HCT116 (cell line): ENCODE measurements around the gene B4GALT3. TPM values are rescaled to one million over a fixed set of nuclear protein-coding genes. Genes with fewer than 3 reads are reported as not detected.
A peak's percentile ranks its signal among the peaks of the same experiment; 100 is the strongest.

Experiments used
- ATAC-seq: fragments of 200-7000 bp; cut with Tn5 transposase; 2 replicates; pipeline ENCODE4 v1.9.1; 2020; ENCODE audit warnings: mild to moderate bottlenecking, moderate library complexity
- BruUV-seq: library from RNA; stranded (reverse); fragments of 400-500 nt; replicated peaks from 2 replicates; lab custom pipeline; 2021; lab: Mats Ljungman, UMichigan
- CTCF ChIA-PET: fragments of 300-600 bp; sonication (Branson Sonifier 250); formaldehyde crosslinking; loops from one replicate; lab custom pipeline; 2021; ENCODE audit warnings: antibody characterized with exemption; lab: Charles Lee
- POLR2A ChIA-PET: fragments of 300-600, 350-600 bp; sonication (Branson Sonifier 250); formaldehyde crosslinking; loops from one replicate; lab custom pipeline; 2021; ENCODE audit warnings: antibody characterized with exemption; lab: Charles Lee
- RAD21 ChIA-PET, 2 experiments: fragments of 300-600 bp; sonication (Branson Sonifier 250); formaldehyde crosslinking; loops; one replicate each; lab custom pipeline; 2023; ENCODE audit warnings: low total read pairs in 2 of 2; ENCODE audit not compliant: uncharacterized antibody in 2 of 2, unreplicated experiment in 2 of 2, low non-redundant PET in 1 of 2; lab: Charles Lee
- DNase-seq: peaks from one replicate; pipeline ENCODE4 v3.0.0-alpha.2; 2010; ENCODE audit warnings: low read depth, low spot score
- H2AFZ ChIP-seq: fragments of 200-600 bp; shearing (Covaris generic), sonication (generic); 2 replicates; pipeline ENCODE4 v1.6.1; 2017; ENCODE audit warnings: low read depth, mixed run types, mixed read lengths, antibody characterized with exemption, low read length; ENCODE audit not compliant: poor library complexity, severe bottlenecking
- H3K27ac ChIP-seq: 2 replicates; pipeline ENCODE4 v1.5.1; 2012; ENCODE audit warnings: low read depth, low read length
- H3K27me3 ChIP-seq: fragments of 200-600 bp; sonication (generic); 2 replicates; pipeline ENCODE4 v1.6.1; 2016; ENCODE audit warnings: mixed run types, low read length, mixed read lengths; ENCODE audit not compliant: insufficient read depth
- H3K36me3 ChIP-seq, 2 experiments: fragments of 200-500 bp in 1 of 2; fragments of 200-600 bp in 1 of 2; sonication (Bioruptor generic) in 1 of 2; sonication (generic) in 1 of 2; 2 replicates each; pipeline versions ENCODE4 v1.5.1 to v1.6.1; 2014 to 2016; ENCODE audit warnings: low read length in 2 of 2, inconsistent platforms in 1 of 2, mixed read lengths in 1 of 2, mixed run types in 1 of 2; ENCODE audit not compliant: insufficient read depth in 2 of 2, control insufficient read depth in 1 of 2
- H3K4me1 ChIP-seq, 2 experiments: fragments of 200-600 bp in 1 of 2; sonication (generic) in 1 of 2; 2 replicates each; pipeline versions ENCODE4 v1.5.1 to v1.6.1; 2012 to 2017; ENCODE audit warnings: low read length in 2 of 2, inconsistent platforms in 1 of 2, mild to moderate bottlenecking in 1 of 2, mixed read lengths in 1 of 2, mixed run types in 1 of 2, moderate library complexity in 1 of 2; ENCODE audit not compliant: insufficient read depth in 2 of 2, control insufficient read depth in 1 of 2
- H3K4me2 ChIP-seq: fragments of 200-600 bp; sonication (generic); 2 replicates; pipeline ENCODE4 v1.6.1; 2017; ENCODE audit warnings: mixed run types, low read length, mixed read lengths
- H3K4me3 ChIP-seq, 2 experiments: fragments of 200-600 bp in 1 of 2; sonication (generic) in 1 of 2; replicated peaks in 1 of 2; 2 replicates each; pipeline ENCODE4 v1.5.1; 2011 to 2016; ENCODE audit warnings: low read length in 2 of 2, control low read depth in 1 of 2, low read depth in 1 of 2, mild to moderate bottlenecking in 1 of 2, mixed read lengths in 1 of 2, mixed run types in 1 of 2
- H3K79me2 ChIP-seq: fragments of 200-600 bp; sonication (generic); 2 replicates; pipeline ENCODE4 v1.6.1; 2017; ENCODE audit warnings: mild to moderate bottlenecking, mixed run types, low read length, moderate library complexity, mixed read lengths; ENCODE audit not compliant: insufficient read depth
- H3K9ac ChIP-seq: fragments of 200-600 bp; sonication (generic); 2 replicates; pipeline ENCODE4 v1.6.1; 2016; ENCODE audit warnings: low read length, mixed read lengths
- H3K9me2 ChIP-seq: fragments of 200-600 bp; sonication (generic), shearing (Covaris generic); 2 replicates; pipeline ENCODE4 v1.6.1; 2017; ENCODE audit warnings: mixed run types, mild to moderate bottlenecking, moderate library complexity; ENCODE audit not compliant: insufficient read depth
- H3K9me3 ChIP-seq, 2 experiments: fragments of 200-500 bp in 1 of 2; fragments of 200-600 bp in 1 of 2; sonication (Bioruptor generic) in 1 of 2; sonication (generic) in 1 of 2; 2 replicates each; pipeline ENCODE4 v1.6.1; 2014 to 2017; ENCODE audit warnings: low read length in 2 of 2, mixed read lengths in 2 of 2, inconsistent platforms in 1 of 2, low read depth in 1 of 2, mild to moderate bottlenecking in 1 of 2, mixed run types in 1 of 2, moderate library complexity in 1 of 2; ENCODE audit not compliant: control insufficient read depth in 1 of 2, insufficient read depth in 1 of 2
- H4K20me1 ChIP-seq: fragments of 200-600 bp; sonication (generic), shearing (Covaris generic); 2 replicates; pipeline ENCODE4 v1.6.1; 2017; ENCODE audit warnings: mixed run types, mild to moderate bottlenecking, moderate library complexity; ENCODE audit not compliant: insufficient read depth
- CBX3 ChIP-seq: IDR thresholded peaks from 2 replicates; pipeline ENCODE4 v1.6.1; 2012; ENCODE audit warnings: low read depth
- CEBPB ChIP-seq: IDR thresholded peaks from 2 replicates; pipeline ENCODE4 v1.6.1; 2012; ENCODE audit warnings: low read depth
- ELF1 ChIP-seq: IDR thresholded peaks from 2 replicates; pipeline ENCODE4 v1.6.1; 2012; ENCODE audit warnings: low read depth, borderline replicate concordance
- POLR2AphosphoS5 ChIP-seq: IDR thresholded peaks from 2 replicates; pipeline ENCODE4 v1.6.1; 2011; ENCODE audit warnings: mild to moderate bottlenecking, low read depth, low read length, moderate library complexity
- RAD21 ChIP-seq: IDR thresholded peaks from 2 replicates; pipeline ENCODE4 v1.6.1; 2012; ENCODE audit warnings: low read depth, mild to moderate bottlenecking
- SIN3A ChIP-seq: IDR thresholded peaks from 2 replicates; pipeline ENCODE4 v1.6.1; 2012; ENCODE audit warnings: low read depth
- SRF ChIP-seq: IDR thresholded peaks from 2 replicates; pipeline ENCODE4 v1.6.1; 2012; ENCODE audit warnings: low read depth
- ZFX ChIP-seq: fragments of 450-650 bp; IDR thresholded peaks from 2 replicates; pipeline ENCODE4 v1.6.1; 2017
- intact Hi-C: fragments of 100-400 bp; cut with micrococcal nuclease; formaldehyde crosslinking; loops from 2 replicates; pipeline ENCODE4 v1.10.0; 2022
- total RNA-seq: library from RNA; stranded (reverse); gene quantifications from one replicate; pipeline ENCODE4 v1.2.1, GENCODE V29; 2021; ENCODE audit not compliant: unreplicated experiment
- TF ChIP-seq, protein P1 (sequence below), 3 experiments: fragments of 200-600 bp in 1 of 3; sonication (generic) in 1 of 3; IDR thresholded peaks in 2 of 3; conservative IDR thresholded peaks in 1 of 3; 2 replicates each; pipeline ENCODE4 v1.5.1; 2012 to 2017; ENCODE audit warnings: low read depth in 2 of 3, low read length in 2 of 3, antibody characterized with exemption in 1 of 3, borderline replicate concordance in 1 of 3, control low read depth in 1 of 3, mild to moderate bottlenecking in 1 of 3, mixed read lengths in 1 of 3, mixed run types in 1 of 3, moderate library complexity in 1 of 3; ENCODE audit not compliant: insufficient read depth in 1 of 3
- TF ChIP-seq, protein P2 (sequence below): IDR thresholded peaks from 2 replicates; pipeline ENCODE4 v1.6.1; 2012

B4GALT3 gene
- total RNA-seq, 1 experiment from 2014 or later: 53.7 TPM

DNA sequence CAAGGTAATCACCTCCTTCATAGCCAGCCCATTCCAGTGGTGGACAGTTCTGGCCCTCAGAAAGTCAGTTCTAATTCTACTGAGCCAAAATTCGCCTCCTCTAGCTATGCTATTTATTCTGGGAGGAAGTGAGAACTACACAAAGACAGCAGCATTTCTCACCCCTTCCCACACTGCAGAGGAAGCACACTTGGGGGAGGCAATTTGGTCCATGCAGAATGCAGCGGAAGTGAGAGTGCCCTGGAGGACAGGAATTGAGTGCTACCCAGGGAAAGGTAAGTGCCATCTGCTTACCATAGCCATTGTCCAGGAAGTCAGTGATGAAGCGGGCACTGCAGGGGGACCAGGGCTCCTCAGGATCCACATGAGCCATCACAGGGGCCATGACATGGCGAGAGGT is 17.9 kb upstream of the B4GALT3 start (continued):
- TF ChIP-seq CBX3 (no peak), SIN3A (no peak), CEBPB (no peak)

DNA sequence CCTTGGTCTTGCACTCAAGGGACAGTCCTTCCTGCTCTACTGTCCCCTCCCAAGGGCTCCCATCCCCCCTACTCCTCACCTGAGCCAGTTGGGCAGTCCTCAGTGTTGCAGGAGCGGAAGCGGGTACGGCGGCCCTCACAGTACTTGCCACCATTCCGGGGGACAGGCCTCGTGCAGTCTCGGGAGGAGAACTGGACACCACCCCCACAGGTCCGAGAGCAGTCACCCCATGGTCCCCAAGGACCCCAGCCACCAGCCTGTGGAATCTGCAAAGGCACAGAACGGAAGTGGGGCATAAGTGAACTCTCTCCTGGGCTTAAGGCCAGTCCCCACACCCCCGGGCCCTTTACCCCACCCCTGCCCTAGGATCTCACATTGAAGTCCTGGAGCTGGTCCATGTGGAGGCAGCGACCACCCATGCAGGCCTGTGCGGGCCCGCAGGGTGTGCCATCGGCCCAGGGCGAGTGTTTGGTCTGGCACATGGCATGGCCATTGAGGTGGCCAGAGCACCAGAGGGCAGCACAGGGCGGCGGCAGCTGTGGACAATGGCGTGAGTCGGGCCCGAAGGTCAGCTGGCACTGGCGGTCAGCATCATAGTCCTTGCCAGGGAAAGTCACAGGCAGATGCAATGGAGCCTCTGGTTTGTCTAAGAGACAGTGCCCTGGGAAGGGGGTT is 16.4 kb upstream of the B4GALT3 start:
- CTCF ChIA-PET: interaction anchor here (0.6 to 1.6 kb wide), 2 partner anchors 32 to 188 kb away, joined by 3 to 7 read pairs; partner anchors contain the start of gene TOMM40L
- RAD21 ChIA-PET: no interaction called here
- Histone ChIP-seq H3K4me1 (peaks cover 4 to 12% of the 10 kb centered on the region in 2 experiments; a peak in 2 of 4 replicates), H3K27me3 (no peaks in the 10 kb centered on the region), H2AFZ (no peak overlapping the region), H3K27ac (no peak overlapping the region), H3K9me2 (no peaks in the 10 kb centered on the region), H3K79me2 (no peaks in the 10 kb centered on the region), H3K4me3 (no peak overlapping the region), H3K9me3 (no peaks in the 10 kb centered on the region), H4K20me1 (no peaks in the 10 kb centered on the region), H3K4me2 (no peak overlapping the region), H3K9ac (no peak overlapping the region), H3K36me3 (no peaks in the 10 kb centered on the region)
- BruUV-seq: no TSS peak
- no peak for ATAC-seq
- POLR2A ChIA-PET: interaction anchor here (0.6 to 2.2 kb wide), 2 partner anchors 9 to 13 kb away, joined by 3 to 9 read pairs; partner anchors contain the start of gene NDUFS2
- intact Hi-C loops: no loop called here
- no peak for DNase-seq
- no peak for TF ChIP-seq SRF
- TF ChIP-seq, protein P1, sequence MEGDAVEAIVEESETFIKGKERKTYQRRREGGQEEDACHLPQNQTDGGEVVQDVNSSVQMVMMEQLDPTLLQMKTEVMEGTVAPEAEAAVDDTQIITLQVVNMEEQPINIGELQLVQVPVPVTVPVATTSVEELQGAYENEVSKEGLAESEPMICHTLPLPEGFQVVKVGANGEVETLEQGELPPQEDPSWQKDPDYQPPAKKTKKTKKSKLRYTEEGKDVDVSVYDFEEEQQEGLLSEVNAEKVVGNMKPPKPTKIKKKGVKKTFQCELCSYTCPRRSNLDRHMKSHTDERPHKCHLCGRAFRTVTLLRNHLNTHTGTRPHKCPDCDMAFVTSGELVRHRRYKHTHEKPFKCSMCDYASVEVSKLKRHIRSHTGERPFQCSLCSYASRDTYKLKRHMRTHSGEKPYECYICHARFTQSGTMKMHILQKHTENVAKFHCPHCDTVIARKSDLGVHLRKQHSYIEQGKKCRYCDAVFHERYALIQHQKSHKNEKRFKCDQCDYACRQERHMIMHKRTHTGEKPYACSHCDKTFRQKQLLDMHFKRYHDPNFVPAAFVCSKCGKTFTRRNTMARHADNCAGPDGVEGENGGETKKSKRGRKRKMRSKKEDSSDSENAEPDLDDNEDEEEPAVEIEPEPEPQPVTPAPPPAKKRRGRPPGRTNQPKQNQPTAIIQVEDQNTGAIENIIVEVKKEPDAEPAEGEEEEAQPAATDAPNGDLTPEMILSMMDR (IDR thresholded peaks at IDR 0.05 in 2 of 3, conservative IDR thresholded peaks at IDR 0.05 in 1 of 3; ENCODE audit: borderline replicate concordance in 1 of 3, insufficient read depth in 1 of 3, low read depth in 2 of 3, low read length in 2 of 3): 0 out of 6 replicates have a peak, but pooled peaks of 1 of the 3 experiments have one; percentile 2
- TF ChIP-seq ELF1: no peak
- TF ChIP-seq POLR2AphosphoS5: no peak
- TF ChIP-seq ZFX: no peak
- TF ChIP-seq, protein P2, sequence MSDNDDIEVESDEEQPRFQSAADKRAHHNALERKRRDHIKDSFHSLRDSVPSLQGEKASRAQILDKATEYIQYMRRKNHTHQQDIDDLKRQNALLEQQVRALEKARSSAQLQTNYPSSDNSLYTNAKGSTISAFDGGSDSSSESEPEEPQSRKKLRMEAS: no peak
- TF ChIP-seq CEBPB: no peak
- no peak for TF ChIP-seq RAD21
